C4-2B (cell line): ENCODE results near the gene SELENOO.

Experiments
- CTCF ChIP-seq: fragments of 450-650 bp; conservative IDR thresholded peaks from 2 replicates; pipeline ENCODE4 v1.5.1; 2017; ENCODE audit warnings: mild to moderate bottlenecking
- ZFX ChIP-seq: fragments of 450-650 bp; IDR thresholded peaks from 2 replicates; pipeline ENCODE4 v1.6.1; 2017

GRCh38 chr22:50253941-50254340 is 53.1 kb downstream of the SELENOO start:
- TF ChIP-seq CTCF (no peak), ZFX (no peak)
